B cell (primary cell): ENCODE results near the gene DHRS1. TPM values are rescaled to one million over a fixed set of nuclear protein-coding genes. Genes with fewer than 3 reads are reported as not detected.

Experiments
- ATAC-seq: fragments of 200-7000 bp; cut with Tn5 transposase; one replicate; pipeline ENCODE4 v1.10.0; 2021; ENCODE audit warnings: low read depth, mild to moderate bottlenecking, moderate number of reproducible peaks, moderate library complexity
- CTCF ChIA-PET: fragments of 350-600 bp; sonication (Branson Sonifier 250); formaldehyde crosslinking; loops from one replicate; lab custom pipeline; 2021; ENCODE audit warnings: antibody characterized with exemption, inconsistent platforms; lab: Charles Lee
- POLR2A ChIA-PET: fragments of 350-600 bp; sonication (Branson Sonifier 250); formaldehyde crosslinking; loops from one replicate; lab custom pipeline; 2021; ENCODE audit warnings: antibody characterized with exemption; lab: Charles Lee
- DNase-seq: peaks from one replicate; pipeline ENCODE4 v3.0.0; 2013
- H2AFZ ChIP-seq: 2 replicates; pipeline ENCODE4 v1.6.1; 2012; ENCODE audit warnings: mild to moderate bottlenecking, low read depth, low read length; ENCODE audit not compliant: insufficient read depth, poor library complexity, severe bottlenecking
- H3K27ac ChIP-seq, 2 donors: 1 replicate in 1 of 2; 2 replicates in 1 of 2; pipeline ENCODE4 v1.5.1; 2012 to 2013; ENCODE audit warnings: low read length in 2 of 2, mild to moderate bottlenecking in 2 of 2, moderate library complexity in 1 of 2
- H3K27me3 ChIP-seq, 4 experiments: fragments of 200-600 bp in 1 of 4; sonication (generic) in 1 of 4; replicated peaks in 1 of 4; 1 replicate in 2 of 4; 2 replicates in 2 of 4; pipeline versions ENCODE4 v1.6.1 to v1.7.0; 2013 to 2016; ENCODE audit warnings: low read length in 3 of 4, mild to moderate bottlenecking in 2 of 4, mixed read lengths in 1 of 4, moderate library complexity in 1 of 4; ENCODE audit not compliant: insufficient read depth in 4 of 4, control insufficient read depth in 3 of 4; ENCODE audit errors: control extremely low read depth in 1 of 4
- H3K36me3 ChIP-seq, 2 experiments: replicated peaks in 1 of 2; 1 replicate in 1 of 2; 2 replicates in 1 of 2; pipeline versions ENCODE4 v1.6.1 to v1.7.1; 2013; ENCODE audit warnings: low read length in 1 of 2; ENCODE audit not compliant: insufficient read depth in 2 of 2, control insufficient read depth in 1 of 2; ENCODE audit errors: control extremely low read depth in 1 of 2, extremely low read depth in 1 of 2
- H3K4me1 ChIP-seq, 2 donors: fragments of 200-600 bp in 1 of 2; sonication (generic) in 1 of 2; 1 replicate in 1 of 2; 2 replicates in 1 of 2; pipeline versions ENCODE4 v1.5.1 to v1.6.1; 2013 to 2017; ENCODE audit warnings: low read length in 2 of 2; ENCODE audit not compliant: control insufficient read depth in 2 of 2, insufficient read depth in 2 of 2
- H3K4me2 ChIP-seq: replicated peaks from 2 replicates; pipeline ENCODE3; 2012; ENCODE audit warnings: mild to moderate bottlenecking, low read depth, low read length; ENCODE audit not compliant: poor library complexity, severe bottlenecking
- H3K4me3 ChIP-seq, 5 experiments: fragments of 200-600 bp in 1 of 5; sonication (generic) in 1 of 5; 1 replicate in 3 of 5; 2 replicates in 2 of 5; pipeline versions ENCODE4 v1.5.1 to v1.7.0; 2011 to 2016; ENCODE audit warnings: low read length in 4 of 5, mild to moderate bottlenecking in 4 of 5, low read depth in 2 of 5, control low read depth in 1 of 5, moderate library complexity in 1 of 5; ENCODE audit not compliant: insufficient read depth in 1 of 5; ENCODE audit errors: control extremely low read depth in 1 of 5, extremely low read depth in 1 of 5
- H3K79me2 ChIP-seq: fragments of 200-600 bp; sonication (generic); one replicate; pipeline ENCODE4 v1.6.0; 2016; ENCODE audit warnings: low read length; ENCODE audit not compliant: control insufficient read depth, insufficient read depth
- H3K9ac ChIP-seq: fragments of 200-600 bp; sonication (generic); 2 replicates; pipeline ENCODE4 v1.6.1; 2017; ENCODE audit warnings: mild to moderate bottlenecking, low read length, moderate library complexity
- H3K9me3 ChIP-seq, 3 donors: one replicate each; pipeline versions ENCODE4 v1.6.1 to v1.7.1; 2013; ENCODE audit warnings: low read length in 2 of 3; ENCODE audit not compliant: control insufficient read depth in 2 of 3, insufficient read depth in 1 of 3; ENCODE audit errors: control extremely low read depth in 1 of 3
- H4K20me1 ChIP-seq: 2 replicates; pipeline ENCODE4 v1.6.0; 2012; ENCODE audit warnings: mild to moderate bottlenecking, low read length; ENCODE audit not compliant: insufficient read depth, control insufficient read depth, poor library complexity, severe bottlenecking
- H3K27ac Mint-ChIP-seq: one replicate; pipeline ENCODE4 v1.8.0; 2021; ENCODE audit warnings: mixed read lengths
- H3K27me3 Mint-ChIP-seq: one replicate; pipeline ENCODE4 v1.8.0; 2021; ENCODE audit warnings: mixed read lengths
- H3K4me1 Mint-ChIP-seq: one replicate; pipeline ENCODE4 v1.8.0; 2021; ENCODE audit warnings: mixed read lengths
- H3K4me3 Mint-ChIP-seq: one replicate; pipeline ENCODE4 v1.8.0; 2021; ENCODE audit warnings: mixed read lengths
- H3K9me3 Mint-ChIP-seq: one replicate; pipeline ENCODE4 v1.8.0; 2022; ENCODE audit warnings: mixed read lengths; ENCODE audit not compliant: insufficient read depth
- EZH2 ChIP-seq: IDR thresholded peaks from 2 replicates; pipeline ENCODE4 v1.6.1; 2012; ENCODE audit warnings: borderline replicate concordance, low read depth, mild to moderate bottlenecking, moderate library complexity, low read length; ENCODE audit not compliant: insufficient read depth, poor library complexity, severe bottlenecking
- WGBS: methylation state at CpG from one replicate; pipeline ENCODE4 v1.1.5; 2013; ENCODE audit warnings: missing lambda C conversion rate; ENCODE audit not compliant: insufficient coverage; 5-methylcytosine and 5-hydroxymethylcytosine counted together
- intact Hi-C: fragments of 100-400 bp; cut with micrococcal nuclease; formaldehyde crosslinking; loops from one replicate; pipeline ENCODE4 v1.10.0; 2022
- polyA plus RNA-seq: library from polyadenylated mRNA; depleted of rRNA; stranded (reverse); fragments of >200 nt; gene quantifications from 2 replicates; pipeline ENCODE4 v1.2.3, GENCODE V29; 2012
- total RNA-seq, 2 donors: library from RNA; stranded (reverse); fragments of 120-200 nt in 1 of 2; gene quantifications; 1 replicate in 1 of 2; 2 replicates in 1 of 2; pipeline versions ENCODE4 v1.2.3 to v1.2.4, GENCODE V29; 2013 to 2022
- TF ChIP-seq, protein P1 (sequence below): fragments of 200-600 bp; IDR thresholded peaks from one replicate; pipeline ENCODE4 v1.8.0; 2022; ENCODE audit warnings: antibody characterized with exemption, mild to moderate bottlenecking

The DHRS1 gene
- total and polyA plus RNA-seq, 2 donors (not counting 1 experiment from before 2014, with no cell fraction given): 42.7 to 76.9 TPM

DNA sequence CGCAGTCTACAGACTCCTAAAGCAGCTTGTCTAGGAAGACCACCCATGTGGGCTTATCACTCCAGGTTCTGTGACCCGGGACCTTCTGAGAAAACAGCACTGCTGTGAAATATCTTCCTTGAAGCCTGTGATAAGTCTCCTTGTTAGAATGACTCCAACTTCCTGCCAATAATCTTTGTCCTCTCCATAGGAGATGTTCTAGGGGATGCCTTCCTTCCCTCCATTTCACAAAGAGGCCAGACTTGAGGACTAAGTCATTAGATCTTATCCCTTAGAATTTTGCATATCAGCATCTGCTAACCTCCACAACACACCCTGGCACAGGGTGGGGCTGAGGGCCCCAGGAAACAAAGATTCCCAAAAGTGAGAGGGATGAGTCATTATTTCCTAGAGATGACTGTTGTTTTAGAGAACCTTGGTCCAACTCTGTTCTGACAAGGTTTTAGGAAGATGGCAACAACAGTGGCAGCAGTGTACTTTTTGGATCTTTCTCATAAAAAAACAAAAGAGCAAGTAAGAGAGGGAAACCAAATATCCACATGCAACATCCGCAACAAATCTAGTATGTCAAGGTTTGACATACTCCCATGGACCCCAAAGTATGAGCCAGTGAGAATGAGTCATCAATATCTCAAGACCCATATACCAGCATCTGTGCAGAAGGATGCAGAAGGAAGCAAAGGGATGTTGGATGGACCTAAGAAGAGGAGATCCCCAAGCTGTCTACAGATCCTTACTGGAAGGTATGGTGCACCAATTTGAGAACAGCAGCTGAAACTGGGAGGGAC, 17.8 kb upstream of the DHRS1 start:
- Histone ChIP-seq H3K9me3 (no peaks in the 10 kb centered on the region), H3K4me1 (peaks cover 20 to 26% of the 10 kb centered on the region in 2 donors), H4K20me1 (no peaks in the 10 kb centered on the region), H3K36me3 (no peaks in the 10 kb centered on the region), H3K4me3 (no peak overlapping the region), H3K79me2 (no peaks in the 10 kb centered on the region), H3K27ac (no peak overlapping the region), H3K27me3 (peaks cover 0 to 6% (median 0%) of the 10 kb centered on the region in 4 experiments), H3K9ac (no peak overlapping the region), H3K4me2 (no peak overlapping the region), H2AFZ (no peak overlapping the region)
- Mint-ChIP-seq H3K9me3 (no peaks in the 10 kb centered on the region), H3K27me3 (peaks cover 11% of the 10 kb centered on the region), H3K27ac (no peak overlapping the region), H3K4me3 (no peak overlapping the region), H3K4me1 (peaks cover 27% of the 10 kb centered on the region)
- ChIA-PET CTCF (interaction anchor here (1.1 to 2.1 kb wide), 4 partner anchors 10 to 19 kb away, joined by 3 to 14 read pairs (median 8); partner anchors contain the start of gene CIDEB), POLR2A (no interaction called here)
- DNase-seq: no peak
- intact Hi-C loops: no loop called here
- WGBS: 96% methylated on average over 2 of the region's 3 CpGs
- ATAC-seq: no peak
- TF ChIP-seq, protein P1, sequence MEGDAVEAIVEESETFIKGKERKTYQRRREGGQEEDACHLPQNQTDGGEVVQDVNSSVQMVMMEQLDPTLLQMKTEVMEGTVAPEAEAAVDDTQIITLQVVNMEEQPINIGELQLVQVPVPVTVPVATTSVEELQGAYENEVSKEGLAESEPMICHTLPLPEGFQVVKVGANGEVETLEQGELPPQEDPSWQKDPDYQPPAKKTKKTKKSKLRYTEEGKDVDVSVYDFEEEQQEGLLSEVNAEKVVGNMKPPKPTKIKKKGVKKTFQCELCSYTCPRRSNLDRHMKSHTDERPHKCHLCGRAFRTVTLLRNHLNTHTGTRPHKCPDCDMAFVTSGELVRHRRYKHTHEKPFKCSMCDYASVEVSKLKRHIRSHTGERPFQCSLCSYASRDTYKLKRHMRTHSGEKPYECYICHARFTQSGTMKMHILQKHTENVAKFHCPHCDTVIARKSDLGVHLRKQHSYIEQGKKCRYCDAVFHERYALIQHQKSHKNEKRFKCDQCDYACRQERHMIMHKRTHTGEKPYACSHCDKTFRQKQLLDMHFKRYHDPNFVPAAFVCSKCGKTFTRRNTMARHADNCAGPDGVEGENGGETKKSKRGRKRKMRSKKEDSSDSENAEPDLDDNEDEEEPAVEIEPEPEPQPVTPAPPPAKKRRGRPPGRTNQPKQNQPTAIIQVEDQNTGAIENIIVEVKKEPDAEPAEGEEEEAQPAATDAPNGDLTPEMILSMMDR: no peak
- TF ChIP-seq EZH2: no peak

DNA sequence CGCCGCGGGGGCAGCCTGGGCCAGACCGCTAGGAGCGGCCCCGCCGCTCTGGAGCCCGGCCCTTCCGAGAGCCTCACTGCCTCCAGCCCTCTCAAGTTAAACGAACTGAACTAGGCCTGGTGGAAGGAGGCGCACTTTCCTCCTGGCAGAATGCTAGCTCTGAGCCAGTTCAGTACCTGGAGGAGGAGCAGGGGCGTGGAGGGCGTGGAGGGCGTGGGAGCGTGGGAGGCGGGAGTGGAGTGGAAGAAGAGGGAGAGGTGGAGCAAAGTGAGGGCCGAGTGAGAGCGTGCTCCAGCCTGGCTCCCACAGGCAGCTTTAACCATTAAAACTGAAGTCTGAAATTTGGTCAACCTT, 17.0 kb upstream of the DHRS1 start:
- Histone ChIP-seq H3K9me3 (no peaks in the 10 kb centered on the region), H3K27me3 (peaks cover 0 to 6% (median 0%) of the 10 kb centered on the region in 4 experiments), H3K27ac (no peak overlapping the region), H3K36me3 (no peaks in the 10 kb centered on the region), H3K79me2 (no peaks in the 10 kb centered on the region), H4K20me1 (no peaks in the 10 kb centered on the region), H3K9ac (no peak overlapping the region), H3K4me1 (peaks cover 27 to 33% of the 10 kb centered on the region in 2 donors), H3K4me2 (no peak overlapping the region), H2AFZ (no peak overlapping the region), H3K4me3 (no peak overlapping the region)
- H3K4me3 Mint-ChIP-seq: no peak overlapping the region
- peaks cover 34% of the 10 kb centered on the region for H3K4me1 Mint-ChIP-seq
- H3K9me3 Mint-ChIP-seq: no peaks in the 10 kb centered on the region
- DNase-seq (no peak), ATAC-seq (no peak)
- POLR2A ChIA-PET: no interaction called here
- WGBS: 94% methylated on average over 18 of the region's 18 CpGs
- no peak overlapping the region for H3K27ac Mint-ChIP-seq
- no peak for TF ChIP-seq EZH2
- peaks cover 11% of the 10 kb centered on the region for H3K27me3 Mint-ChIP-seq
- intact Hi-C loops: no loop called here
- CTCF ChIA-PET: no interaction called here
